ENCODE data around the gene ST14.
"Not testable (repeated sequence)": the region's sequence is repeated elsewhere in the genome, so short reads cannot be mapped to it uniquely, and the experiment has no call there.

The ST14 gene

GRCh38 chr11:130189492-130190210, 30.1 kb downstream of the ST14 start:
- no peak for DNase-seq (ENCODE audit: low read depth)

DNA sequence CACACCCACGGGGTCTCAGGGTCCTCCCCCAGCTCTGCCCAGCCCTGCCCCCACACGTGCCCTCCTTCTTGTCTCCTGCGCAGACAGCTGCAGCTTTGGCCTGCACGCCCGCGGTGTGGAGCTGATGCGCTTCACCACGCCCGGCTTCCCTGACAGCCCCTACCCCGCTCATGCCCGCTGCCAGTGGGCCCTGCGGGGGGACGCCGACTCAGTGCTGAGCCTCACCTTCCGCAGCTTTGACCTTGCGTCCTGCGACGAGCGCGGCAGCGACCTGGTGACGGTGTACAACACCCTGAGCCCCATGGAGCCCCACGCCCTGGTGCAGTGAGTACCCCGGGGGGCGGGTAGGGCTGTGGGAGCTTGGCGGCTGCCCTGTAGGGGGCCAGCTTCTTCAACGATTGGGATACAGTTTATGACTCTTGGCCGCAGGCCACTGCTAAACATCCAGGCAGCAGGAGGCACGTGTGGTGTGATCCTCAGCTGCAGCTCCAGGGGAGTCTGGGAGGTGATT, 30.8 kb downstream of the ST14 start:
- no peak for DNase-seq (ENCODE audit: low read depth)

DNA sequence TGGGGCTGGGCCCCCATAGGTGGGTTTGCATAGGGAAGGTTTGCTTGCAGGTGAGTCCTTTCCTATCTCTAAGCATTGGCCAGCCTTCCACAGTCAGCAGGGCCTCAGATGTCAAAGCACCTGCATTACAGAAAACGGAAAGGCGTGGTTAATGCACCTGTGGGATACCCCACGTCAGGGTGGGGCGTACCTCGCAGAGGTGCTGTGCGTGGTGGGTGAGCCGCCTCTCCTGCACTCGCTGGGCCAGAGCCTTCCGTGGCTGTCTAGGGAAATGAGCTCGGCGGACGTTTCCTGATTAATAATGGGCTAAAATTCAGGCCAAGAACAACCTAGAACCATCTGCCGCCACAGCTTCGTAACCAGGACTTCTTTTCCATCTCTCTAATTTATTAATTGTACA, 32.3 kb downstream of the ST14 start:
- DNase-seq (ENCODE audit: low read depth), result no peak

GRCh38 chr11:130192845-130193267, 33.3 kb downstream of the ST14 start:
- DNase-seq (ENCODE audit: low read depth), result no peak

DNA sequence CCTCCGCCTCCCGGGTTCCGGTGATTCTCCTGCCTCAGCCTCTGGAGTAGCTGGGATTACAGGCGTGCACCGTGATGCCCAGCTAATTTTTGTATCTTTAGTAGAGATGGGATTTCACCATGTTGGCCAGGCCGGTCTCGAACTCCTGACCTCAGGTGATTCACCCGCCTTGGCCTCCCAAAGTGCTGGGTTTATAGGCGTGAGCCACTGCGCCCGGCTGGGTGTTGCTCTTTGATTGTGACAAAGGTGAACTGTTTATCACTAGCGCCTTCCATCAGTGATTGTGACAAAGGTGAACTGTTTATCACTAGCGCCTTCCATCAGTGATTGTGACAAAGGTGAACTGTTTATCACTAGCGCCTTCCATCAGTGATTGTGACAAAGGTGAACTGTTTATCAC, 34.0 kb downstream of the ST14 start:
- not testable (repeated sequence) for DNase-seq (ENCODE audit: low read depth)

DNA sequence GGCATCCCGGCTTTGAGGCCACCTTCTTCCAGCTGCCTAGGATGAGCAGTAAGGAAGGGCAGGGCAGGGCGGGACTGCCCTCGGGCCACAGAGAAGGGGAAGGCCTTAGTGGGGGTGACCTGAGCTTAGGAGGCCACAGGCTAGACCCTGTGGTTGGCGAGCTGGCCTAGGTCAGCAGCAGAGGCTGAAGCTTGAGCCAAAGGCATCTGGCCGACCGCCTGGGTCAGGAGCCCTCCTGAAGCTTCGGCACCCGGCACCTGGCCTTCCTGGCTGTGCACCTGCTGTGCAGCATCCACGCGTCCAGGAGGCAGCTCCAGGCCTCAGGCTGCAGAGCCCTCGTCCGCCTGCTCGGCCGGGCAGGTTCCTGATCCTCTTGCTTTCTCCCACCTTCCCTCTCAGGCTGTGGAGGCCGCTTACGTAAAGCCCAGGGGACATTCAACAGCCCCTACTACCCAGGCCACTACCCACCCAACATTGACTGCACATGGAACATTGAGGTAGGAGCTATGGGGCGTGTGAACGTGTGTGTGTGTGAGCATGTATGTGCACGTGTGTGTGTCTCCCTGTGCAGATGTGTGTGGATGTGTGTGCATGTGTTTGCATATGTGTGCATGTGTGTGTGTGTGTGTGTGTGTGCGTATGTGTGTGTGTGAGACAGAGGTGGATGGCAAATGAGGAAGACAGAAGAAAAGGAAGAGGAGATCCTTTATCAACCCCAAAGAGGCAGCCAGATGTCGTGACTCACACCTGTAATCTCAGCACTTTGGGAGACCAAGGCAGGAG, 34.9 kb downstream of the ST14 start:
- no peak for DNase-seq (ENCODE audit: low read depth)

DNA sequence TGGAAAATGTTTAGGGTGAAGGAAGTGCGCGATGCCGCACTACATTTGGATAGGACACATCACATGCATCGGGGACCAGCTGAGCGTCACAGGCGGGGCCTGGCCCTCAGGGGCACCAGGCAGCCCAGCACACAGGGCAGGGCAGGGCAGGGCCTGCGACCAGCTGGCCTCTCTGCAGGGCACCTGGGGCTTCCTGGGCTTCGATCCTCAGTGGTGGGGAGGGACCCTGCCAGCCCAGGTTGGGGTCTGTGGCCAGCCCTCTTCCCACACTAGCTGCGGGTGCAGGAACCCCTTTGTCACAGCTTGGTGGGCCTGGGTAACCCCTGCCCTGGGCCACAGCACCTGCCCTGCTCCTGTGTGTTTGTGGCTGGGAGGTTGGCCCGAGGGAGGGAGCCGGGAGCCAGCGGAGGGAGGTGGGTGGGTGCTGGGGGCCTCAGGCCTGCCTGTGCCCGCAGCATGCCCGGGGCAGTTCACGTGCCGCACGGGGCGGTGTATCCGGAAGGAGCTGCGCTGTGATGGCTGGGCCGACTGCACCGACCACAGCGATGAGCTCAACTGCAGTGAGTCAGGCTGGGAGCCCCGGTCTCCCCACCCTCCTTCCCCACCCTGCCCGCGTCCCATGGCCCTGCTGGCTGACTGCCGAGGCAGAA, 37.9 kb downstream of the ST14 start:
- peak; percentile 4 for DNase-seq (ENCODE audit: low read depth)

DNA sequence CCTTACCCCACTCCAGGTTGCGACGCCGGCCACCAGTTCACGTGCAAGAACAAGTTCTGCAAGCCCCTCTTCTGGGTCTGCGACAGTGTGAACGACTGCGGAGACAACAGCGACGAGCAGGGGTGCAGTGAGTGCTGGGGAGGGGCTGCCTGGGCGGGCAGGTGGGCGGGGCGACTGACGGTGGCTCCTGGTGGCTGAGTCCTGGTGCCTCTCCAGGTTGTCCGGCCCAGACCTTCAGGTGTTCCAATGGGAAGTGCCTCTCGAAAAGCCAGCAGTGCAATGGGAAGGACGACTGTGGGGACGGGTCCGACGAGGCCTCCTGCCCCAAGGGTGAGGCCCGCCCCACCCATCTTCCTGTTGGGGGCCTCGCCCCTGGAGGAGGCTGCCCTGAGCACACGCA, 38.7 kb downstream of the ST14 start:
- no peak for DNase-seq (ENCODE audit: low read depth)

- DNase-seq (ENCODE audit: low read depth), result no peak
Observed at GRCh38 chr11:130198964-130199363, 39.4 kb downstream of the ST14 start.

DNA sequence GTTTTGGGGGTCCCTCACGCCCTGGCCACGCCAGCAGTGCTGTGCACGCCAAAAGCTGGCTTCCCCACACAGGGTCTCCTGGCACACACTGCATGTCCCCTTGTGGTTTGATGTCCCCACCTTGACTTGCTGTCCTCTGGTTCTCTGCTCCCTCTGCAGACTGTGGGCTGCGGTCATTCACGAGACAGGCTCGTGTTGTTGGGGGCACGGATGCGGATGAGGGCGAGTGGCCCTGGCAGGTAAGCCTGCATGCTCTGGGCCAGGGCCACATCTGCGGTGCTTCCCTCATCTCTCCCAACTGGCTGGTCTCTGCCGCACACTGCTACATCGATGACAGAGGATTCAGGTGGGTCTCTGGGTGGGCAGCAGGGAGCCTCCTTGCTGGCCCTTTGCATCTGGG, 40.2 kb downstream of the ST14 start:
- no peak for DNase-seq (ENCODE audit: low read depth)

DNA sequence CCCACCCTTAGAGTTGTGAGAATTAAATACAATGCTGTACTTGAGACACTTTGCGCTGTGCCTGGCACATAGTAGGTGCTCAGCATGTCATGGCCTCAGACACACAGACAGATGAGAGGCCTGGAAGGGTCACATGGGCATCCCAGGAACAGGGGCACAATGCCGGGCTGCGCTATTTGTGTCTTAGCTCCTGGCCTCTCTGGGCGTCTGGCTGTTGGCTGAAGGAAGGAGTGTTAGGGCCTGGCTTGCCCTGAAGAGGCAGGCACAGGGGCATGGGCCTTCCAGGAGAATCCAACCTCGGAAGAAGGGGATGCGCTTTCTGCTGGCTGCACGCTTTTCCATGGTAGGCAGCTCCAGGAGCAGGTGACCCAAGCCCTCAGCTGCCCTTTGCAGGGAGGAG, 41.4 kb downstream of the ST14 start:
- DNase-seq (ENCODE audit: low read depth), result no peak

DNA sequence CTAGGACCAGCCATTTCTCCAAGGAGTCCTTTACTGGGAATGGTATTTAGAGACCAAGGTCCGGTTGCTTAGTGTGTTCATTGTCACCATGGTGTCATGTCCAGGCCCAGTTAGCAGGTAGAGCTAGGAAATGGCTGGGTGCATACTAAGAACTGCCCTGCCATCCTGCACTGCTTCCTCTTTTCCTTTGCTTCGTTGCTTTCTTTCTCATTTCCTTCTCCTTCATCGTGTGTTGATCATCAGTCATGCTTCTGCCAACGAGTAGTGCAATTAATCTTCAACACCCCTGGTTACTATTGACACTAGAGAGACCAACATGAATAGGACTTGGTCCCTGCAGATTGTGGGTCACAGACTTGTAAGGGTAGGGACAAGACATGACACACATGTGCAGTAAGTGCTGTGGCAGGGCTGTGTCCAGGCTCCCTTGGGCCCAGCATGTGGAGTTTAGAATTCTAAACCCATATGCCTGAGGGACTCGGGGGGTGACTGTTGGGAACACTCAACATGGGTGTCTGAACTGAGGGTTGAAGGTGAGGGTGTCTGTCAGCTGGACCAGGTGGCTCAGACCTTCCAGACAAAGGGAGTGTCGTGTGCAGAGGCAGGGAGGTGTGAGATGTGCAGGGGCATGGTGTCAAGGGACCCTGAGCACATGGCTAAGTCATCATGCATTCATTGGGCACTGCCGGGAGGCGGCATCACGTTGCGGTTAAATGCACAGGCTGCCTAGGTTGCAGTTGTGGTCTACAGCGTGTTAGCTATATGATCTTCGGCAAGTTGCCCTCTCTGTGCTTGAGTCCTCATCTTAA, 42.6 kb downstream of the ST14 start:
- DNase-seq (ENCODE audit: low read depth), result no peak

DNA sequence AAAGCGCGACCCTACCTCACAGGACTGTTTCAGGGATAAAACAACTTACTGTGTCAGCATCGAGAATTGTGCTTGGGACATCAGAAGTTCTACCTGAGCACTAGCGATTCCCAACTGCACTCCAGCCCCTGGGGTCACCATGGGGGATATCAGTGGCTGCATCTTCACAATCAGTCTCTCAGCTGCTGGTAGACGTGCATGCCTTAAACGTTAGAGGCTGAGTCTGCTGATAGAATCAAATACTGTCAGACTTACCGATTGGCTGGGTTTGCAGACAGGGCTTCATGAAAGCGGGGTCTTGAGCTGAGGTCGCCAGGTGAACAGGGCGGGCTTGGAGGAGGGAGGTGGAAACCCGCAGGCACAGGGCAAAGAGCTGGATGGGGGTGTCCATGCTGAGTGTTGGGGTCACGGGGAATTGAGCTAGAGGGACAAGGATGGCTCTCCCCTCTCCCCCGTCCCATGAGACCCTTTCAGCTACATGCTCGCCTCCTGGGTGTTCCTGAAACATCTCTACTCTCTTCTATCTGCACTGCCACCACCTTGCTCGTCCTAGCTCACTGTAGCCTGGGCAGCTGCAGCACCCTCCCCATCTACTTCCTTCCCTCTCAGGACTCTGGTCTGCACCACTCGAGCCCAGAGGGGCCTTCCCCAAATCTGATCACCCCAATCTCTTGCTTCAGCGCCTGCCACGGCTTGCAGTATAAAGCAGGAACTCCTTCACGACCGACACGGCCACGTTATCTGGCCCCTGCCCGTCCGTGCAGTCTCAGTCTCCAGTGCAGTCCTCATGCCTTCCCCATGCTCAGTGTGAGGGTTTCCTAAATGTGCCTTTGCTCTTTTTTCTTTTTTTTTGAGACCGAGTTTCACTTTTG, 43.5 kb downstream of the ST14 start:
- no peak for DNase-seq (ENCODE audit: low read depth)

DNA sequence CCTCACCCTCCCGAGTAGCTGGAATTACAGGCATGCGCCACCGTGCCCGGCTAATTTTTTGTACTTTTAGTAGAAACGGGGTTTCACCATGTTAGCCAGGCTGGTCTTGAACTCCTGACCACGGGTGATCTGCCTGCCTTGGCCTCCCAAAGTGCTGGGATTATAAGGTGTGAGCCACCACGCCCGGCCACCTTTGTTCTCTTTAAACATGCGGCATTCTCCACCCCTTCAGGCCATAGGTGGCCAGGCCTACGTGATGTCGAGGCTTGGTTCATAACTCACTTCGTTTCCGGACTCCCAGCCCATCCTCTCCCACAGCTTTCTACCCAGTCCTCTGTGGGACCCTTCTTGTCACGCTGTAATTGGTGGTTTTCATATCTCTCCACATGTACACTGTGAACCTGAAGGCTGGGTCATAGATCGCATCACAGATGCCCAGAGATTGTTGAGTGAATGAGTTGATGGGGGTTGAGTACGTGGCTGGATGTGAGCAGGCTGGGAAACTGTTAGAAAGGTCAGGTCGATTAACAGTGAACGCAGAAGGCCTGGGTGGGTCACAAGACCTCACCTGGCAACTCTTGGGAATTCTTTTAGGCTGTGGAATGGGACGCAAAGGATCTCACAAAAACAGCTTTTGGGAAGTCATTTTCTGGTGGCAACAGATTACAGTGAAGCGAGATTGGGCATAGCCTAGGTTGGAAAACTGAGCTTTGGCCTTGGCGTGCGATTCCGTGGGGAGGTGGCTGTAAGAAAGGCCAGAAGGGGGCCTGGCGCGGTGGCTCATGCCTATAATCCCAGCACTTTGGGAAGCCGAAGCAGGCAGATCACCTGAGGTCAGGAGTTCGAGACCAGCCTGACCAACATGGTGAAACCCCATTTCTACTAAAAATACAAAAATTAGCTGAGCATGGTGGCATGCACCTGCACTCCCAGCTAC, 44.5 kb downstream of the ST14 start:
- no peak for DNase-seq (ENCODE audit: low read depth)

DNA sequence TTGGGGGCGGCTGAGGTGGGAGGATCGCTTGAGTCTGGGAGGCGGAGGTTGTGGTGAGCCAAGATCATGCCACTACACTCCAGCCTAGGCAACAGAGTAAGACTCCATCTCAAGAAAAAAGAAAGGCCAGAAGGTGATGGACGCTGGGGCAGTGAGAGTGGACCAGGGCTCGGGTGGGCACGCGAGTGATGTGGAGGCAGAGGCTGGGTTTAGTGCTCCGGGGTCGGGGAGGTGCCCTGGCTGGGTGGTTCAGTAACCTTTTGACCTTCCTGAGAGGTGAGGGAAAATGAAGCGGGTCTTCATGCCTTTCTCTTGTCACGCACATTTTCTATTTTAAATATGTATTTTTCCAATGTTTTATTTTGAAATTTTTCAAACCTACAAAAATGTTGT, 45.1 kb downstream of the ST14 start:
- no peak for DNase-seq (ENCODE audit: low read depth)

DNA sequence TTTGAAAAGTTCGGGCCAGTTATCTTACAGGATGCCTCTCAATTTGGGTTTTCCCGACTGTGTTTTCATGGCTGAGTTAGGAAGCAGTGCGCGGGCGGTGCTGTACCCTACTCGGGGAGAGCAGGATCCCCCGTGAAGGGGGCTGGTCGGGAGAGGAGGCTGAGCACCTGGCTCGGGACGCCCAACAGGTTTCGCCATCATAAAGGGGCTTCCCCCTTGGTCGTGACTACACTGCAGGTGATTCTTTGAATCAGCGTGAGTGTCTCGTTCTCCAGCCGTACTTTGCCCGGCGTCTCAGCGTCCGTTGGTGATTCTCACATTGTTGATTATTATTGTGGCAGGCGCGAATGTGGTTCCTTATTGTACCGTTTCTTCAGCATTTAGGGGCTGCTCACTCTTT, 46.6 kb downstream of the ST14 start:
- no peak for DNase-seq (ENCODE audit: low read depth)

- no peak for DNase-seq (ENCODE audit: low read depth)
Observed at GRCh38 chr11:130208241-130209127, 48.9 kb downstream of the ST14 start.

GRCh38 chr11:130209128-130209932, 49.7 kb downstream of the ST14 start:
- DNase-seq (ENCODE audit: low read depth), result no peak
